Common myeloid progenitor, CD34-positive (primary cell): ENCODE data around the gene NTPCR.

Source experiments
- CTCF ChIA-PET: fragments of 350-600 bp; sonication (Branson Sonifier 250); formaldehyde crosslinking; loops from one replicate; lab custom pipeline; 2021; ENCODE audit warnings: antibody characterized with exemption; lab: Charles Lee
- POLR2A ChIA-PET: fragments of 350-600 bp; sonication (Branson Sonifier 250); formaldehyde crosslinking; loops from one replicate; lab custom pipeline; 2021; ENCODE audit warnings: antibody characterized with exemption; lab: Charles Lee
- DNase-seq, 3 donors: peaks; one replicate each; pipeline versions ENCODE4 v3.0.0 to v3.0.0-alpha.2; 2013
- H3K27ac ChIP-seq, 2 experiments: 1 replicate in 1 of 2; 2 replicates in 1 of 2; pipeline ENCODE4 v1.7.0; 2013; ENCODE audit warnings: inconsistent platforms in 2 of 2, low read length in 2 of 2, mild to moderate bottlenecking in 2 of 2, low read depth in 1 of 2, moderate library complexity in 1 of 2; ENCODE audit not compliant: severe bottlenecking in 2 of 2, insufficient read depth in 1 of 2, poor library complexity in 1 of 2
- H3K27me3 ChIP-seq, 5 experiments: replicated peaks in 2 of 5; 1 replicate in 3 of 5; 2 replicates in 2 of 5; pipeline versions ENCODE4 v1.6.1 to v1.7.0; 2013; ENCODE audit warnings: low read length in 4 of 5, mild to moderate bottlenecking in 2 of 5, moderate library complexity in 2 of 5, inconsistent platforms in 1 of 5; ENCODE audit not compliant: insufficient read depth in 5 of 5, control insufficient read depth in 4 of 5
- H3K36me3 ChIP-seq, 4 experiments: 1 replicate in 2 of 4; 2 replicates in 2 of 4; pipeline versions ENCODE4 v1.6.1 to v1.7.0; 2013; ENCODE audit warnings: low read length in 3 of 4, control low read depth in 1 of 4, mild to moderate bottlenecking in 1 of 4; ENCODE audit not compliant: control insufficient read depth in 4 of 4, insufficient read depth in 4 of 4
- H3K4me1 ChIP-seq, 4 experiments: 1 replicate in 3 of 4; 2 replicates in 1 of 4; pipeline versions ENCODE4 v1.6.1 to v1.7.1; 2013; ENCODE audit warnings: low read length in 3 of 4, mild to moderate bottlenecking in 3 of 4, control low read depth in 1 of 4, inconsistent platforms in 1 of 4, moderate library complexity in 1 of 4; ENCODE audit not compliant: control insufficient read depth in 4 of 4, insufficient read depth in 4 of 4; ENCODE audit errors: control extremely low read depth in 1 of 4
- H3K4me3 ChIP-seq, 7 experiments: 1 replicate in 4 of 7; 2 replicates in 3 of 7; pipeline versions ENCODE4 v1.5.1 to v1.7.0; 2013; ENCODE audit warnings: mild to moderate bottlenecking in 7 of 7, low read length in 6 of 7, moderate library complexity in 6 of 7, inconsistent platforms in 2 of 7, low read depth in 2 of 7, control low read depth in 1 of 7; ENCODE audit not compliant: insufficient read depth in 4 of 7, control insufficient read depth in 1 of 7; ENCODE audit errors: extremely low read depth in 1 of 7
- H3K9me3 ChIP-seq, 5 experiments: 1 replicate in 4 of 5; 2 replicates in 1 of 5; pipeline versions ENCODE4 v1.6.1 to v1.7.1; 2013; ENCODE audit warnings: low read length in 4 of 5, mild to moderate bottlenecking in 2 of 5, inconsistent platforms in 1 of 5, low read depth in 1 of 5, moderate library complexity in 1 of 5; ENCODE audit not compliant: control insufficient read depth in 4 of 5, insufficient read depth in 2 of 5; ENCODE audit errors: control extremely low read depth in 1 of 5
- WGBS: methylation state at CpG from one replicate; pipeline ENCODE4 v1.1.5; 2013; ENCODE audit not compliant: insufficient coverage; 5-methylcytosine and 5-hydroxymethylcytosine counted together

NTPCR gene

DNA sequence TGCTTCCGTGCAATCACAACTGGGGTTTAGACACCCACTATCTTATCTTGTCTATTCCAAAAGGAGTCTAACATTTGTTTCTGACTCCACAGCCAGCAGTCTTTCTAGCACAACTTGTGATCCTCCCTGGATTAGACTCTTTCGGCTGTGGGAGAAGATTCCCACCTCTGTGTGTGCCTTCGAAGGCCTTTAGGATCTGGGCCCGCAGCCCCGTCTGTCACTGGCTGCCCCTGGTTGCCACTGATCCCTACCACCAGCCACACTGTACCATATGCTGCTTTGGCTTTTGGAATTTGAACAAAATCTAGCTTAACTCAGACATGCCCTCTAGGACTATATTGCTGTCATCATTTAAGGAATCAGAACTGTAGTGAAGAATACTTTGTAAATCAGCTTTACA is 18.0 kb downstream of the NTPCR start:
- Histone ChIP-seq H3K27ac (no peak overlapping the region), H3K4me3 (no peak overlapping the region), H3K36me3 (peaks cover 12 to 54% (median 38%) of the 10 kb centered on the region in 4 experiments), H3K9me3 (peaks cover 2 to 13% (median 9%) of the 10 kb centered on the region in 5 experiments), H3K27me3 (no peaks in the 10 kb centered on the region), H3K4me1 (peaks cover 5 to 33% (median 18%) of the 10 kb centered on the region in 4 experiments)
- WGBS: 95% methylated on average over 4 of the region's 5 CpGs
- POLR2A ChIA-PET: no interaction called here
- CTCF ChIA-PET: interaction anchor here (0.7 to 3.9 kb wide), 4 partner anchors 9 to 25 kb away, joined by 3 to 21 read pairs (median 4); partner anchors contain the start of gene NTPCR
- DNase-seq: no peak

DNA sequence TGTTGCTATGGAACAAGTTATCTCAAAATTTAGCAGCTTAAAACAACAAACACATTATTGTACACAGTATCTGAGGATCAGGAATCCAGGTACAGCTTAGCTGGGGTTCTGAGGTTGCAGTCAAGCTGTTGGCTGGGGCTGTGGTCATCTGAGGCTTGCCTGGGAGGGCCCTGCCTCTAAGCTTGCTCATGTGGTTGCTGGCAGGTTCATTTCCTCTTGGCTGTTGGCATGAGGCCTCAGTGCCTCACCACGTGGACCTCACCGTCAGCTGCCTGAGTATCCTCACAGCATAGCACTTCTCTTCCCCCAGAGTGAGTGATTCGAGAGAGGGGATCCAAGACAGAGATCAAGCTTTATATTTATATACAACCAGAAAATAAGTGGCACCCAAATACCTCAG is 18.6 kb downstream of the NTPCR start:
- Histone ChIP-seq H3K27ac (no peak overlapping the region), H3K4me3 (no peak overlapping the region), H3K9me3 (peaks cover 5 to 18% (median 10%) of the 10 kb centered on the region in 5 experiments), H3K27me3 (no peaks in the 10 kb centered on the region), H3K36me3 (peaks cover 13 to 57% (median 40%) of the 10 kb centered on the region in 4 experiments), H3K4me1 (peaks cover 0 to 27% (median 15%) of the 10 kb centered on the region in 4 experiments)
- ChIA-PET CTCF (interaction anchor here (0.7 to 3.9 kb wide), 3 partner anchors 9 to 25 kb away, joined by 3 to 21 read pairs (median 6); no protein-coding TSS in a partner anchor), POLR2A (no interaction called here)
- peak in 2 of 3 donors; percentile 39 to 61 for DNase-seq
- no CpG with 5 or more reads among the region's 3 CpGs for WGBS

DNA sequence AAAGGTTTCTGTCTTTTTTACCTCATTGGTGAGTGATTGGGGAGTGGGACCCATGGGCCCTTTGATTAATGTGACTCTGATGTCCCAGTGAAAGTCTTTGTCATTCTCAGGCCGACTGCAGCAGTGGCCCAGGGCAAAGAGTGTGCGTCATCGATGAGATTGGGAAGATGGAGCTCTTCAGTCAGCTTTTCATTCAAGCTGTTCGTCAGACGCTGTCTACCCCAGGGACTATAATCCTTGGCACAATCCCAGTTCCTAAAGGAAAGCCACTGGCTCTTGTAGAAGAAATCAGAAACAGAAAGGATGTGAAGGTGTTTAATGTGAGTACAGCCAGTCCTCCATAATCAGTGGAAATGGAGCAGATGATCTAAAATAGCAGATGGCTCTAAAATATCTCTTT is 19.4 kb downstream of the NTPCR start:
- CTCF ChIA-PET: interaction anchor here (2.4 kb wide), 1 partner anchor 17 kb away, joined by 6 read pairs; no protein-coding TSS in a partner anchor
- 97% methylated on average over 3 of the region's 5 CpGs for WGBS
- Histone ChIP-seq H3K36me3 (peaks cover 13 to 65% (median 42%) of the 10 kb centered on the region in 4 experiments), H3K27ac (no peak overlapping the region), H3K27me3 (no peaks in the 10 kb centered on the region), H3K4me3 (no peak overlapping the region), H3K4me1 (peaks cover 0 to 20% (median 14%) of the 10 kb centered on the region in 4 experiments), H3K9me3 (peaks cover 5 to 24% (median 10%) of the 10 kb centered on the region in 5 experiments)
- POLR2A ChIA-PET: interaction anchor here (0.7 kb wide), 1 partner anchor 161 kb away, joined by 3 read pairs; no protein-coding TSS in a partner anchor
- no peak for DNase-seq

DNA sequence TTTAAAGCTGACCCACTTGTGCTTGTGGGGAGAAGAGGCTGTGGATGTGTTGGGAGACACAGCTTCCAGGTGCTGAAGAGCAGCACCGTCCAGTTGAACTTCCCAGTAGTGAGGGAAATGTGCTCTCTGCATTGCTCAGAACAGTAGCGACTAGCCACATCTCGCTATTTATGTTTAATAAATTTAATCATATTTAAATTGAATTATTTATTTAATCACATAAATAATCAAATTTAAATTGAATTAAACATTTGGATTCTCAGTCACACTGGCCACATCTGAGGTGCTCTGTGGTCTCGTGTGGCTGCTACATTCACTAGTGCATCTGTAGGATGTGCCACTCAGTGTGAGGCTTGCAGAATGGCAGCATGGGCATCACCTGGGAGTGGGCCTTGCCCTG is 20.1 kb downstream of the NTPCR start:
- CTCF ChIA-PET: no interaction called here
- Histone ChIP-seq H3K27me3 (no peaks in the 10 kb centered on the region), H3K4me1 (peaks cover 0 to 12% (median 11%) of the 10 kb centered on the region in 4 experiments), H3K9me3 (peaks cover 5 to 25% (median 10%) of the 10 kb centered on the region in 5 experiments), H3K27ac (no peak overlapping the region), H3K36me3 (peaks cover 13 to 72% (median 46%) of the 10 kb centered on the region in 4 experiments), H3K4me3 (no peak overlapping the region)
- 93% methylated on average over 2 of the region's 4 CpGs for WGBS
- DNase-seq: no peak
- POLR2A ChIA-PET: no interaction called here

DNA sequence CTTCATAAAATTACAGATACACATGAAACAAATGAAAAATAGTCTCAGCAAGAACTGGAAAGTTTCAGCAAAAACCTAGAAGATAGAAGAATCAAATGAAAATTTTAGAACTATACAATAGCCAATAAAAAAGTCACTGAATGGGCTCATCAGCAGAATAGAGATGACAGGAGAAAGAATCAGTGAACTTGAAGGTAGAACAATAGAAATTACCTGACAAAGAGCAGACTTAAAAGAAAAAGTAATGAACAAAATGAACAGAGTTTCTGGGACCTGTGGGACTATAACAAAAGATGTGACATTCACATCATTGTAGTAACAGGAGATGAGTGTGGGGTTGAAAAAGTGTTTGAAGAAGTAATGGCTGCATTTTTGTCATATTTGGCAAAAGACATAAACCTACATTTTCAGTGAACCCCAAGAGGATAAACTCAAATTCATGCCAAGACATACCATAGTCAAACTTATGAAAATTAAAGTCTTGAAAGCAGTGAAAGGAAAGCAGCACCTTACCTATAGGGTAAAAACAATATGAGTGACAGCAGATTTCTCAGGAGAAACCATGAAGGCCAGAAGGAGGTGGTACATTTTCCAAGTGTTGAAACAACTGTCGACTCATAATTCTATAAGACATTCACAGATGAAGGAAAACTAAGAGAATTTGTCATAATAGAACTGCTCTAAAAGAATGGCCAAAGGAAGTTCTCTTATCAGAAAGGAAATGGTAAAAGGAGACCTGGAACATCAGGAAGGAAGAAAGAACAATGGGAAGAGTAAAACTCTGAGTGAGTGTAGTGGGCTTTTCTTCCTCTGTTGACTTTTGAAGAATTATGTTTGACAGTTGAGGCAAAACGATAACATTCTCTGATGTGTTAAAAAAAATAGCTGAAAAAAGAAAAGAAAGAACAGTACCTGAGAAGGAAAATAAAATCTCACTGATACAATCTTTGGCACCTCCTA is 23.5 kb downstream of the NTPCR start:
- DNase-seq: peak in 1 of 3 donors; percentile 25
- no peaks in the 10 kb centered on the region for H3K27me3 ChIP-seq
- H3K9me3 ChIP-seq: peaks cover 5 to 25% (median 10%) of the 10 kb centered on the region in 5 experiments
- H3K36me3 ChIP-seq: peaks cover 16 to 72% (median 51%) of the 10 kb centered on the region in 4 experiments
- H3K4me1 ChIP-seq: peaks cover 7 to 23% (median 18%) of the 10 kb centered on the region in 4 experiments
- ChIA-PET POLR2A (no interaction called here), CTCF (no interaction called here)
- H3K4me3 ChIP-seq: no peak overlapping the region
- WGBS: 100% methylated on average over 1 of the region's 2 CpGs
- H3K27ac ChIP-seq: no peak overlapping the region

DNA sequence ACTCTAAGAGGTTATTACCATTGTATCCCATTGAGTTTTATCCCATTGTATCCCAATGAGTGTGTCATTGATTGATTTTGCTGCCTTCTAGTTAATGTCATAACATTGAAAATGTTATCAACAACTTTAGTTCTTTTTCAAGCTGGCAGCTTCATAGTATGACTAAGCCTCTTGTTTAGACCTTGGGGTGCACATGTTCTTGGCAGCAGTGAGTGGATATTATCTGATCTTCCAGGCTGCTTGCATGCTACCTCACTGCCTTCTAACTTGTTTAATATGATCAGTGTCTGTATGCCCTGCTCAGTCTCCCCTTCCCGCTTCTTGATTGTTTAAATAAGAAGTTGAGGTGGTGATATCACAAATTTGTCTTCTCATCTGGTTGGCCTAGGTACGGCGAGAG is 24.6 kb downstream of the NTPCR start:
- H3K9me3 ChIP-seq: peaks cover 5 to 25% (median 10%) of the 10 kb centered on the region in 5 experiments
- H3K27me3 ChIP-seq: no peaks in the 10 kb centered on the region
- H3K4me1 ChIP-seq: peaks cover 9 to 27% (median 21%) of the 10 kb centered on the region in 4 experiments
- no peak overlapping the region for H3K4me3 ChIP-seq
- CTCF ChIA-PET: no interaction called here
- no peak for DNase-seq
- H3K27ac ChIP-seq: no peak overlapping the region
- peaks cover 14 to 66% (median 46%) of the 10 kb centered on the region in 4 experiments for H3K36me3 ChIP-seq
- no CpG with 5 or more reads among the region's 3 CpGs for WGBS
- POLR2A ChIA-PET: no interaction called here
